Esophagus muscularis mucosa (tissue), 4 donors: Measurements from ENCODE around the gene CLSTN3. TPM values are rescaled to one million over a fixed set of nuclear protein-coding genes. Genes with fewer than 3 reads are reported as not detected.

Experiments
- DNase-seq: peaks from one replicate; pipeline ENCODE4 v3.0.0-alpha.2; 2017; ENCODE audit errors: extremely low spot score
- H3K27ac ChIP-seq, 4 donors: fragments of 200-600 bp; sonication (generic); replicated peaks in 1 of 4; 1 replicate in 3 of 4; 2 replicates in 1 of 4; pipeline ENCODE4 v1.5.1; 2016 to 2019; ENCODE audit warnings: mild to moderate bottlenecking in 1 of 4
- H3K27me3 ChIP-seq, 4 donors: fragments of 200-600 bp; sonication (generic); one replicate each; pipeline versions ENCODE4 v1.5.1 to v1.6.0; 2016 to 2019
- H3K36me3 ChIP-seq, 4 donors: fragments of 200-600 bp; sonication (generic); one replicate each; pipeline ENCODE4 v1.5.1; 2016 to 2019
- H3K4me1 ChIP-seq, 4 donors: fragments of 200-600 bp; sonication (generic); one replicate each; pipeline ENCODE4 v1.5.1; 2016 to 2019
- H3K4me3 ChIP-seq, 4 donors: fragments of 200-600 bp; sonication (generic); 1 replicate in 2 of 4; 2 replicates in 2 of 4; pipeline ENCODE4 v1.5.1; 2016 to 2019; ENCODE audit warnings: mild to moderate bottlenecking in 4 of 4, moderate library complexity in 1 of 4
- H3K9me3 ChIP-seq, 4 donors: fragments of 200-600 bp; sonication (generic); 1 replicate in 3 of 4; 2 replicates in 1 of 4; pipeline ENCODE4 v1.5.1; 2016 to 2019
- EP300 ChIP-seq: sonication (generic); formaldehyde crosslinking; IDR thresholded peaks from one replicate; pipeline ENCODE4 v1.6.1; 2017; ENCODE audit warnings: antibody characterized with exemption
- POLR2A ChIP-seq: fragments of 450-650 bp; IDR thresholded peaks from one replicate; pipeline ENCODE4 v1.6.1; 2017; ENCODE audit warnings: antibody characterized with exemption, moderate library complexity, mild to moderate bottlenecking, low read depth
- POLR2AphosphoS5 ChIP-seq, 2 donors: sonication (generic); formaldehyde crosslinking; IDR thresholded peaks; one replicate each; pipeline ENCODE4 v1.6.1; 2017; ENCODE audit warnings: antibody characterized with exemption in 2 of 2
- WGBS: methylation state at CpG from one replicate; pipeline ENCODE4 v1.1.5; 2018; 5-methylcytosine and 5-hydroxymethylcytosine counted together
- intact Hi-C: fragments of 100-400 bp; cut with DNase I; formaldehyde crosslinking; loops from one replicate; pipeline ENCODE4 v1.15.1; 2023
- total RNA-seq, 4 donors: library from RNA; depleted of rRNA; stranded (reverse); fragments of >200 nt; gene quantifications; one replicate each; pipeline versions ENCODE4 v1.1.0 to v1.2.1, GENCODE V29; 2016
- TF ChIP-seq, protein P1 (sequence below), 3 experiments: fragments of 200-600 bp in 2 of 3; fragments of 450-650 bp in 1 of 3; sonication (generic) in 2 of 3; IDR thresholded peaks; one replicate each; pipeline ENCODE4 v1.5.1; 2017 to 2019; ENCODE audit warnings: antibody characterized with exemption in 3 of 3, mild to moderate bottlenecking in 2 of 3, moderate library complexity in 1 of 3

CLSTN3 gene
- total RNA-seq, 4 donors from 2014 or later, result 9.6 to 25.6 (median 19.3) TPM

DNA sequence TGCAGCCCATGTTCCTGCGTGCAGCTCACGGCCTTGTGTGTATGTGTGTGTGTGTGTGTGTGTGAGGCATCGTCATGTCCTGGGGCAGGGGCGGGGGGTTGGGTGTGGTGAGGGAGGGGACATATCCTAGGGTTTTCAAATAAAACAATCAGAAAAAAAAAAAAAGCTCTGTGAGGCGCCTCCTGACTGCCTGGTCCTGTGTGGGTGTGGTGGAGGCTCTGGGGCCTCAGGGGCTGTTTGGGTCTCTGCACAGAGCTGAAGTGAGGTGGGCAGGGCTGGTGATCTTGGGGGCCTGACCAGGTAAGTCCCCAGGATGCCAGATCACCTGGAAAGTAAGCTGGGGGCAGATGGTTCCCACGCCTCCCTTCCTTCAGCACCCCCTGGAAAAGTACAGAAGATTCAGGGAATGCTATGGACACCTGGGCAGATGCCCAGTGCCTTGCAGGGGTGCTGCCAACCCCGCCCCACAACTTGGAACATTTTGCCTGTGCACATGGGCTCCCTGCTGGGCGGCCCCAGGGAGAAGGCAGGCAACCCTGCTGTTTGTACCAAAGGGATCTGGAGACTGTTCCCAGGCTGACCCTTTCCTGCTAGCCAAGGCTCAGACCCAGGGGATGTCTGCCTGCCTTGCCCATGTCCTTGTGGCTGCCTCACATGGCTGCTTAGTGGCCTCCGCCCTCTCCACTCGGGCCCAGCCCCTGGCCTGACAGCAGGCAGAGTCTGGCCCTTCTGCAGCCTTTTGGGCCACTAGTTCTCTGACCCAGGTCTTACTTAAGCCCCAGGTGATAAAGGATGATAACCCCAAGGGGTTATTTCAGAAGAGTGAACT is 28.8 kb downstream of the CLSTN3 start:
- Histone ChIP-seq H3K4me3 (no peak overlapping the region), H3K4me1 (peaks cover 0 to 10% (median 4%) of the 10 kb centered on the region in 4 donors), H3K36me3 (peaks cover 0 to 45% (median 16%) of the 10 kb centered on the region in 4 donors), H3K9me3 (no peaks in the 10 kb centered on the region), H3K27me3 (peaks cover 0 to 20% (median 3%) of the 10 kb centered on the region in 4 donors), H3K27ac (no peak overlapping the region)
- intact Hi-C loops, result no loop called here
- 78% methylated on average over 6 of the region's 10 CpGs for WGBS
- DNase-seq, result no peak
- no peak for TF ChIP-seq POLR2A
- TF ChIP-seq EP300, result no peak
- TF ChIP-seq POLR2AphosphoS5 (IDR thresholded peaks at IDR 0.05), result no peak
- TF ChIP-seq, protein P1, sequence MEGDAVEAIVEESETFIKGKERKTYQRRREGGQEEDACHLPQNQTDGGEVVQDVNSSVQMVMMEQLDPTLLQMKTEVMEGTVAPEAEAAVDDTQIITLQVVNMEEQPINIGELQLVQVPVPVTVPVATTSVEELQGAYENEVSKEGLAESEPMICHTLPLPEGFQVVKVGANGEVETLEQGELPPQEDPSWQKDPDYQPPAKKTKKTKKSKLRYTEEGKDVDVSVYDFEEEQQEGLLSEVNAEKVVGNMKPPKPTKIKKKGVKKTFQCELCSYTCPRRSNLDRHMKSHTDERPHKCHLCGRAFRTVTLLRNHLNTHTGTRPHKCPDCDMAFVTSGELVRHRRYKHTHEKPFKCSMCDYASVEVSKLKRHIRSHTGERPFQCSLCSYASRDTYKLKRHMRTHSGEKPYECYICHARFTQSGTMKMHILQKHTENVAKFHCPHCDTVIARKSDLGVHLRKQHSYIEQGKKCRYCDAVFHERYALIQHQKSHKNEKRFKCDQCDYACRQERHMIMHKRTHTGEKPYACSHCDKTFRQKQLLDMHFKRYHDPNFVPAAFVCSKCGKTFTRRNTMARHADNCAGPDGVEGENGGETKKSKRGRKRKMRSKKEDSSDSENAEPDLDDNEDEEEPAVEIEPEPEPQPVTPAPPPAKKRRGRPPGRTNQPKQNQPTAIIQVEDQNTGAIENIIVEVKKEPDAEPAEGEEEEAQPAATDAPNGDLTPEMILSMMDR (IDR thresholded peaks at IDR 0.05), result no peak

- no peak overlapping the region for H3K4me3 ChIP-seq
- H3K36me3 ChIP-seq, result peaks cover 0 to 33% (median 12%) of the 10 kb centered on the region in 4 donors
- H3K9me3 ChIP-seq, result no peaks in the 10 kb centered on the region
- intact Hi-C loops, result no loop called here
- H3K27ac ChIP-seq, result no peak overlapping the region
- WGBS, result 82% methylated on average over 7 of the region's 7 CpGs
- H3K27me3 ChIP-seq, result peaks cover 0 to 29% (median 3%) of the 10 kb centered on the region in 4 donors
- no peak for TF ChIP-seq POLR2AphosphoS5 (IDR thresholded peaks at IDR 0.05)
- TF ChIP-seq EP300, result no peak
- TF ChIP-seq, protein P1 (IDR thresholded peaks at IDR 0.05), result no peak
- no peak for TF ChIP-seq POLR2A
- H3K4me1 ChIP-seq, result peaks cover 0 to 10% (median 4%) of the 10 kb centered on the region in 4 donors
- DNase-seq, result no peak
These were observed 30.0 kb downstream of the CLSTN3 start for GRCh38 chr12:7160183-7160582.

DNA sequence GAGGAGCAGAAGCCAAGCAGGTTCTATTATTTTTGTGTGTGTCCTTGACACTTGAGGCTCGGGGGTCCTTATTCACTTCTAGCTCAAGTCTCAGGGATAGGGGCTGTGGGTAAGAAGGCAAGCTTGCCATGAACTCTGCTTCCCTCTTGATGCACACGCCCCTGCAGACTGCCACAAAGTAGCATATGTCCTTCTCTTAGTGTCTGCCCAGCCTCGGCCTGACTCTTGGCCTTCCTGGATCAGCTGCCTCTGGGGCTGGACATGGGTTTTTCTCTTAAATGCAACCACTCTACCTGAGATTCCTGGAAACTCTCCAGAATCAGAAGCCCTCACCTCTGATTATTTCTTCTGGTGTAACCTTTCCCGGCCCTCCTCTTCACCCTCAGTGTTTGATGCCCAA is 31.2 kb downstream of the CLSTN3 start:
- TF ChIP-seq, protein P1 (IDR thresholded peaks at IDR 0.05), result no peak
- TF ChIP-seq POLR2AphosphoS5 (IDR thresholded peaks at IDR 0.05) (no peak), EP300 (no peak), POLR2A (no peak)
- Histone ChIP-seq H3K27ac (no peak overlapping the region), H3K4me1 (peaks cover 0 to 10% (median 4%) of the 10 kb centered on the region in 4 donors), H3K9me3 (no peaks in the 10 kb centered on the region), H3K27me3 (peaks cover 0 to 40% (median 3%) of the 10 kb centered on the region in 4 donors), H3K36me3 (peaks cover 0 to 22% (median 9%) of the 10 kb centered on the region in 4 donors), H3K4me3 (no peak overlapping the region)
- DNase-seq, result no peak
- intact Hi-C loops, result no loop called here
- WGBS, result 81% methylated on average over 4 of the region's 4 CpGs

- intact Hi-C loops, result no loop called here
- Histone ChIP-seq H3K27me3 (peaks cover 0 to 40% (median 3%) of the 10 kb centered on the region in 4 donors), H3K27ac (no peak overlapping the region), H3K9me3 (no peaks in the 10 kb centered on the region), H3K4me1 (peaks cover 0 to 10% (median 4%) of the 10 kb centered on the region in 4 donors), H3K4me3 (no peak overlapping the region), H3K36me3 (peaks cover 0 to 17% (median 8%) of the 10 kb centered on the region in 4 donors)
- no peak for TF ChIP-seq EP300
- TF ChIP-seq POLR2A, result no peak
- TF ChIP-seq, protein P1 (IDR thresholded peaks at IDR 0.05), result no peak
- no peak for TF ChIP-seq POLR2AphosphoS5 (IDR thresholded peaks at IDR 0.05)
- 86% methylated on average over 5 of the region's 5 CpGs for WGBS
- DNase-seq, result no peak
These were observed 31.6 kb downstream of the CLSTN3 start for GRCh38 chr12:7161811-7162210.
